HEK293 (cell line): ENCODE data around the gene MOK.

Source experiments
- CTCF ChIA-PET: fragments of 350-600 bp; formaldehyde crosslinking; extraction: SDS; loops from one replicate; lab custom pipeline; 2021; ENCODE audit warnings: antibody characterized with exemption; lab: Yijun Ruan, JAX
- POLR2A ChIA-PET: fragments of 300-600 bp; formaldehyde crosslinking; extraction: SDS; loops from one replicate; lab custom pipeline; 2020; ENCODE audit warnings: antibody characterized with exemption, inconsistent platforms; lab: Yijun Ruan, JAX
- H3K27ac ChIP-seq: fragments of 200-500 bp; sonication (Bioruptor generic); 2 replicates; pipeline ENCODE4 v1.5.1; 2014; ENCODE audit warnings: low read depth, low read length, control low read depth, inconsistent platforms; ENCODE audit errors: extremely low read depth
- H3K36me3 ChIP-seq, 2 experiments: fragments of 200-500 bp in 1 of 2; sonication (Bioruptor generic) in 1 of 2; 1 replicate in 1 of 2; 2 replicates in 1 of 2; pipeline ENCODE4 v1.5.1; 2014 to 2017; ENCODE audit warnings: inconsistent platforms in 2 of 2, low read length in 2 of 2; ENCODE audit not compliant: control insufficient read depth in 2 of 2, insufficient read depth in 1 of 2
- H3K4me1 ChIP-seq: fragments of 200-500 bp; sonication (Bioruptor generic); 2 replicates; pipeline ENCODE4 v1.5.1; 2014; ENCODE audit warnings: mild to moderate bottlenecking, low read length, inconsistent platforms; ENCODE audit not compliant: control insufficient read depth, insufficient read depth
- H3K4me3 ChIP-seq: 2 replicates; pipeline ENCODE4 v1.5.1; 2011; ENCODE audit warnings: low read depth, mild to moderate bottlenecking, control low read depth, low read length, moderate library complexity
- H3K9me3 ChIP-seq: fragments of 200-500 bp; sonication (Bioruptor generic); 2 replicates; pipeline ENCODE4 v1.5.1; 2014; ENCODE audit warnings: low read depth, low read length, inconsistent platforms; ENCODE audit not compliant: control insufficient read depth, insufficient read depth
- BCL11A ChIP-seq: fragments of 450-650 bp; formaldehyde crosslinking; IDR thresholded peaks from 2 replicates; pipeline ENCODE4 v1.5.1; 2016; ENCODE audit warnings: low read depth, missing biosample characterization, missing genetic modification characterization
- EGR2 ChIP-seq: fragments of 450-650 bp; formaldehyde crosslinking; IDR thresholded peaks from 2 replicates; pipeline ENCODE4 v1.5.1; 2016; ENCODE audit warnings: low read depth, missing biosample characterization, missing genetic modification characterization
- GFI1B ChIP-seq: fragments of 450-650 bp; formaldehyde crosslinking; IDR thresholded peaks from 2 replicates; pipeline ENCODE4 v1.5.1; 2016; ENCODE audit warnings: missing biosample characterization, missing genetic modification characterization
- OVOL3 ChIP-seq: fragments of 450-650 bp; formaldehyde crosslinking; IDR thresholded peaks from 2 replicates; pipeline ENCODE4 v1.5.1; 2016; ENCODE audit warnings: missing biosample characterization, missing genetic modification characterization
- SP7 ChIP-seq: fragments of 450-650 bp; formaldehyde crosslinking; IDR thresholded peaks from 2 replicates; pipeline ENCODE4 v1.5.1; 2016; ENCODE audit warnings: missing biosample characterization, missing genetic modification characterization
- TRIM28 ChIP-seq: IDR thresholded peaks from 2 replicates; pipeline ENCODE4 v1.6.1; 2011; ENCODE audit warnings: low read length, control low read depth, borderline replicate concordance
- WT1 ChIP-seq: fragments of 450-650 bp; formaldehyde crosslinking; IDR thresholded peaks from 2 replicates; pipeline ENCODE4 v1.5.1; 2016; ENCODE audit warnings: missing biosample characterization, missing genetic modification characterization
- ZNF133 ChIP-seq: fragments of 450-650 bp; formaldehyde crosslinking; IDR thresholded peaks from 2 replicates; pipeline ENCODE4 v1.5.1; 2016; ENCODE audit warnings: missing biosample characterization, missing genetic modification characterization
- ZNF169 ChIP-seq: fragments of 450-650 bp; formaldehyde crosslinking; IDR thresholded peaks from 2 replicates; pipeline ENCODE4 v1.5.1; 2016; ENCODE audit warnings: missing biosample characterization, missing genetic modification characterization
- ZNF175 ChIP-seq: fragments of 450-650 bp; formaldehyde crosslinking; IDR thresholded peaks from 2 replicates; pipeline ENCODE4 v1.5.1; 2016; ENCODE audit warnings: missing biosample characterization, missing genetic modification characterization
- ZNF2 ChIP-seq: fragments of 450-650 bp; formaldehyde crosslinking; IDR thresholded peaks from 2 replicates; pipeline ENCODE4 v1.5.1; 2016; ENCODE audit warnings: missing biosample characterization, missing genetic modification characterization
- ZNF311 ChIP-seq: fragments of 450-650 bp; formaldehyde crosslinking; IDR thresholded peaks from 2 replicates; pipeline ENCODE4 v1.5.1; 2017; ENCODE audit warnings: missing biosample characterization, missing genetic modification characterization, borderline replicate concordance
- ZNF354C ChIP-seq: fragments of 450-650 bp; formaldehyde crosslinking; IDR thresholded peaks from 2 replicates; pipeline ENCODE4 v1.5.1; 2016; ENCODE audit warnings: missing biosample characterization, missing genetic modification characterization, low read depth, borderline replicate concordance
- ZNF596 ChIP-seq: fragments of 450-650 bp; IDR thresholded peaks from 2 replicates; pipeline ENCODE4 v1.5.0; 2018; ENCODE audit warnings: missing biosample characterization, mild to moderate bottlenecking, missing genetic modification characterization, moderate library complexity
- ZNF704 ChIP-seq: fragments of 450-650 bp; formaldehyde crosslinking; IDR thresholded peaks from 2 replicates; pipeline ENCODE4 v1.5.1; 2016; ENCODE audit warnings: missing biosample characterization, missing genetic modification characterization
- ZNF776 ChIP-seq: fragments of 450-650 bp; formaldehyde crosslinking; IDR thresholded peaks from 2 replicates; pipeline ENCODE4 v1.5.0; 2017; ENCODE audit warnings: missing biosample characterization, missing genetic modification characterization, borderline replicate concordance
- ZSCAN23 ChIP-seq: fragments of 450-650 bp; formaldehyde crosslinking; IDR thresholded peaks from 2 replicates; pipeline ENCODE4 v1.5.1; 2016; ENCODE audit warnings: missing biosample characterization, missing genetic modification characterization
- TF ChIP-seq, protein P1 (sequence below): fragments of 450-650 bp; formaldehyde crosslinking; IDR thresholded peaks from 2 replicates; pipeline ENCODE4 v1.5.1; 2016; ENCODE audit warnings: missing biosample characterization, missing genetic modification characterization

MOK gene

DNA sequence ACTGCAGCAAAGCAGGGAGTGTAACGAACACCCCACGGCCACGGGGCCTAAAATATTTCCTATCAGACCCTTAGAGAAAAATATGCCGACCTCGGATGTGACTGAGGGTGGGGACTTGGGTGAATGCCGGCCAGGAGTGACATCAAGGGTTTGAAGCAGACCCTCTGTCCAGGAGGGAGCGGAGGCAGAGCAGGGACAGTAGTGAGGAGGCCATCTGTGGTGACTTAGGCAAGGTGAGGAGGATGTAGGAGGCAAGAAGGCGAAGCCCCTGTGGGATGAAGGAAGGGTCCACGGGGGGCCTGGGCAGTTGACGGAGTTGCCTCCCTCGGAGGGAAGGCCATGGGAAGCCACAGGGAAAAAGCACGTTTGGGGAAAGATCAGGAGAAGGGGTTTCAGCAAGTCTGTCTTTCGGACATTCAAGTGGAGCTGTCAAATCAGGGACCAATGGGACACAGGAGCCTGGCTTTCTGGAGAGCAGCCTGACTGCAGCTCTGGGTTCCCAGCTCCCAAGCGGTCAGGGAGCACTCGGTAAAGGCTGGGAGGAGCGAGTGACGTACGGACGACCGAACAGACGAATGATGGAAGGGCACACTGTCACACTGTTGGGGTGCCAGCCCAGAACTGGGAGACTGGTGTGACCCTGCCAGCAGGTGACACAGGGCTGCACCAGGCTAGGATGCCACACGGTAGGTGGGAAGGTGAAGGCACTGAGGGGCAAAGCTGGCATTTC, 74.3 kb downstream of the MOK start:
- POLR2A ChIA-PET: interaction anchor here (0.5 kb wide), 1 partner anchor 193 kb away, joined by 6 read pairs; no protein-coding TSS in a partner anchor
- Histone ChIP-seq H3K9me3 (no peaks in the 10 kb centered on the region), H3K27ac (no peak overlapping the region), H3K4me3 (no peak overlapping the region), H3K4me1 (no peaks in the 10 kb centered on the region), H3K36me3 (peaks cover 0 to 18% of the 10 kb centered on the region in 2 experiments; a peak in 1 of 3 replicates)
- TF ChIP-seq ZNF704 (no peak), ZNF169 (no peak), ZNF776 (tag by site-specific recombination) (no peak), ZNF175 (tag by site-specific recombination) (no peak), OVOL3 (tag by site-specific recombination) (no peak), BCL11A (tag by site-specific recombination) (no peak), ZNF133 (no peak), ZNF596 (no peak)
- CTCF ChIA-PET: interaction anchor here (1.2 to 1.4 kb wide), 2 partner anchors 83 to 84 kb away, joined by 4 to 5 read pairs; no protein-coding TSS in a partner anchor

DNA sequence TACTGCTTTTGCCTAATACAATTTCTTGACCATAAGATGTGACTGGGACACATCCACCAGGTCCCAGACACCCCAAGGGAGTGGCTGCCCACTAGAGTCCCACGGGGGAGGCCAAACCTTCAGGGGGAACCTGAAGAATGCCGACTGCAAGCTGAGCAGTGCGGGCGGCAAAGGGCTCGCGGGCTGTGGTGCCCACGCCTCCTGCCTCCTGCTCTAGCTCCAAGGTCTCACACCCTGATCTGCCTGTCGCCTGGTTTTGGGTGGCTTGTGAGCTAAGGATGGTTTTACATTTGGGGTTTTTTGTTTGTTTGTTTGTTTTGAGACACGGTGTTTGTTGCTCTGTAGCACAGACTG, 75.2 kb downstream of the MOK start:
- peak; percentile 47; the same call in 1 of the 2 replicates for TF ChIP-seq EGR2 (tag by site-specific recombination)
- TF ChIP-seq, protein P1, sequence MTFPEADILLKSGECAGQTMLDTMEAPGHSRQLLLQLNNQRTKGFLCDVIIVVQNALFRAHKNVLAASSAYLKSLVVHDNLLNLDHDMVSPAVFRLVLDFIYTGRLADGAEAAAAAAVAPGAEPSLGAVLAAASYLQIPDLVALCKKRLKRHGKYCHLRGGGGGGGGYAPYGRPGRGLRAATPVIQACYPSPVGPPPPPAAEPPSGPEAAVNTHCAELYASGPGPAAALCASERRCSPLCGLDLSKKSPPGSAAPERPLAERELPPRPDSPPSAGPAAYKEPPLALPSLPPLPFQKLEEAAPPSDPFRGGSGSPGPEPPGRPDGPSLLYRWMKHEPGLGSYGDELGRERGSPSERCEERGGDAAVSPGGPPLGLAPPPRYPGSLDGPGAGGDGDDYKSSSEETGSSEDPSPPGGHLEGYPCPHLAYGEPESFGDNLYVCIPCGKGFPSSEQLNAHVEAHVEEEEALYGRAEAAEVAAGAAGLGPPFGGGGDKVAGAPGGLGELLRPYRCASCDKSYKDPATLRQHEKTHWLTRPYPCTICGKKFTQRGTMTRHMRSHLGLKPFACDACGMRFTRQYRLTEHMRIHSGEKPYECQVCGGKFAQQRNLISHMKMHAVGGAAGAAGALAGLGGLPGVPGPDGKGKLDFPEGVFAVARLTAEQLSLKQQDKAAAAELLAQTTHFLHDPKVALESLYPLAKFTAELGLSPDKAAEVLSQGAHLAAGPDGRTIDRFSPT: no peak
- Histone ChIP-seq H3K27ac (no peak overlapping the region), H3K4me1 (no peaks in the 10 kb centered on the region), H3K9me3 (no peaks in the 10 kb centered on the region), H3K36me3 (peaks cover 0 to 20% of the 10 kb centered on the region in 2 experiments; a peak in 2 of 3 replicates), H3K4me3 (no peak overlapping the region)
- ChIA-PET CTCF (interaction anchor here (1.4 kb wide), 1 partner anchor 85 kb away, joined by 4 read pairs; no protein-coding TSS in a partner anchor), POLR2A (interaction anchor here (0.5 kb wide), 1 partner anchor 192 kb away, joined by 6 read pairs; no protein-coding TSS in a partner anchor)

DNA sequence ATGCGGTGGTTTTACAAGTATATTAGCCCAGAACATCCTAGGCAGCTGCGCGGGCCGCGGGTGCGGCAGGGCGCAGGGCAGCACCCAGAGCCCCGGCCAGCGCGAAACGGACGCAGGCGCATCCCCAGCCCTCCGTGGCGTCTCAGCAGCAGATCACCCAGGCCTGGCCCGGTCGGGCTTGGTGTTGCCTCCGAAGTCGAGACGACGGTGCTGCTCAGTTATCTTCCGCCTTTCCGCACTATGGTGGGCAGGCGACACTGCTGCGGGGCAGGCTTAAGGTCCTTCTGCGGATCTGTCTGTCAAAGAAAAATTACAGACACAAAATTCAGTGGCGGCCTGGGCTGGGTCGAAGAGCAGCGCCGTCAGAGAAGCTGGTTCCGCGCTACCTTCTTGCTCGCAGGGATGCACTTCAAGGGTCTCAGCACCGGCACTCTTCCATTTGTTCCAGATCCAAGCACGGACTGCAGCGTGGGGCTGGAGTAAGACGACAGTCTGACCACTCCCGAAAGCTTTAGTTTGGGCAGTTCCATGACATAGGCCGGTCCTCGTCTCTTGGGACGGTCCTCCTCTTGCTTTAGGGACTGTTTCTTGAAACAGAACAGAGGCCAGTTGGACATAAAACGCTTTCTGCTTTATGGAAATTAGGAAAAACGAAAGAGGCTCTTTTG, 75.8 kb downstream of the MOK start:
- no peak for TF ChIP-seq ZSCAN23
- TF ChIP-seq ZNF2 (tag by site-specific recombination): no peak
- no peak for TF ChIP-seq SP7 (tag by site-specific recombination)
- TF ChIP-seq ZNF354C (tag by site-specific recombination): no peak
- TF ChIP-seq TRIM28: no peak
- no peak for TF ChIP-seq GFI1B (tag by site-specific recombination)
- TF ChIP-seq ZNF311 (tag by site-specific recombination): no peak
- no peak for TF ChIP-seq WT1 (tag by site-specific recombination)
- Histone ChIP-seq H3K4me3 (no peak overlapping the region), H3K4me1 (no peaks in the 10 kb centered on the region), H3K36me3 (peaks cover 0 to 23% of the 10 kb centered on the region in 2 experiments; a peak in 2 of 3 replicates), H3K9me3 (no peaks in the 10 kb centered on the region), H3K27ac (no peak overlapping the region)
- CTCF ChIA-PET: interaction anchor here (1.4 kb wide), 1 partner anchor 85 kb away, joined by 4 read pairs; no protein-coding TSS in a partner anchor
- POLR2A ChIA-PET: no interaction called here
